Measurements from ENCODE around the gene RNLS. TPM values are rescaled to one million over a fixed set of nuclear protein-coding genes. Genes with fewer than 3 reads are reported as not detected.

Gene RNLS
- total and polyA plus RNA-seq, 2 of the 4 experiments (the other 2 are of a cell fraction): 4.5 to 7.0 TPM

GRCh38 chr10:88450201-88450600 lies 132.9 kb downstream of the RNLS start:
- ATAC-seq (ENCODE audit: low read depth) (no peak), DNase-seq (no peak)
- Histone ChIP-seq H3K27me3 (ENCODE audit: control insufficient read depth, insufficient read depth, low read length) (peaks cover 9% of the 10 kb centered on the region), H2AK9ac (replicated peaks; ENCODE audit: low read depth, low read length, poor library complexity) (no peak overlapping the region), H3K18ac (ENCODE audit: low read depth, low read length) (no peak overlapping the region), H3K4me3 (ENCODE audit: insufficient read depth, low read depth, low read length) (no peak overlapping the region), H2BK20ac (ENCODE audit: low read depth, low read length) (no peak overlapping the region), H2AFZ (replicated peaks; ENCODE audit: low read length, poor library complexity) (no peak overlapping the region), H4K20me1 (ENCODE audit: insufficient read depth, low read length) (no peaks in the 10 kb centered on the region), H3K4ac (ENCODE audit: low read depth, low read length) (no peak overlapping the region), H4K5ac (ENCODE audit: low read depth, low read length) (no peak overlapping the region), H2BK120ac (ENCODE audit: low read depth, low read length) (no peak overlapping the region), H3K23ac (ENCODE audit: low read depth, low read length) (no peak overlapping the region), H4K8ac (ENCODE audit: low read depth in 2 of 2, low read length in 2 of 2) (no peak overlapping the region), H3K14ac (replicated peaks; ENCODE audit: low read depth, low read length) (no peak overlapping the region), H2BK5ac (ENCODE audit: low read depth, low read length, poor library complexity, severe bottlenecking) (no peak overlapping the region), H3K79me1 (ENCODE audit: low read depth in 1 of 2, low read length in 2 of 2) (no peaks in the 10 kb centered on the region), H3K4me1 (ENCODE audit: control insufficient read depth, insufficient read depth, low read length) (no peaks in the 10 kb centered on the region), H3K56ac (ENCODE audit: extremely low read depth, insufficient read depth, low read length) (no peak overlapping the region), H2AK5ac (ENCODE audit: low read depth, low read length) (no peak overlapping the region), H3K27ac (ENCODE audit: insufficient read depth, low read length) (no peak overlapping the region), H3K9ac (ENCODE audit: low read depth, low read length) (no peak overlapping the region), H3K4me2 (ENCODE audit: low read depth, low read length) (no peak overlapping the region), H3K9me3 (ENCODE audit: control insufficient read depth, insufficient read depth, low read length) (no peaks in the 10 kb centered on the region), H2BK15ac (ENCODE audit: low read depth, low read length) (no peak overlapping the region), H3K36me3 (ENCODE audit: control insufficient read depth, insufficient read depth, low read length) (no peaks in the 10 kb centered on the region), H3K9me1 (ENCODE audit: insufficient read depth, low read length) (no peaks in the 10 kb centered on the region), H4K91ac (ENCODE audit: insufficient read depth, low read depth, low read length) (no peak overlapping the region)
- no TSS peak for BruUV-seq (replicated peaks)
- intact Hi-C loops (cut with micrococcal nuclease): no loop called here
- POLR2A ChIA-PET (ENCODE audit: unreplicated experiment): no interaction called here
- CTCF ChIA-PET: interaction anchor here (0.6 kb wide), 1 partner anchor 1643 kb away, joined by 3 read pairs; no protein-coding TSS in a partner anchor
- TF ChIP-seq MXI1 (IDR thresholded peaks at IDR 0.05; ENCODE audit: borderline replicate concordance, low read depth, low read length): no peak
- no peak for TF ChIP-seq MAFK (IDR thresholded peaks at IDR 0.05; ENCODE audit: low read depth, low read length)
- TF ChIP-seq, protein P1, sequence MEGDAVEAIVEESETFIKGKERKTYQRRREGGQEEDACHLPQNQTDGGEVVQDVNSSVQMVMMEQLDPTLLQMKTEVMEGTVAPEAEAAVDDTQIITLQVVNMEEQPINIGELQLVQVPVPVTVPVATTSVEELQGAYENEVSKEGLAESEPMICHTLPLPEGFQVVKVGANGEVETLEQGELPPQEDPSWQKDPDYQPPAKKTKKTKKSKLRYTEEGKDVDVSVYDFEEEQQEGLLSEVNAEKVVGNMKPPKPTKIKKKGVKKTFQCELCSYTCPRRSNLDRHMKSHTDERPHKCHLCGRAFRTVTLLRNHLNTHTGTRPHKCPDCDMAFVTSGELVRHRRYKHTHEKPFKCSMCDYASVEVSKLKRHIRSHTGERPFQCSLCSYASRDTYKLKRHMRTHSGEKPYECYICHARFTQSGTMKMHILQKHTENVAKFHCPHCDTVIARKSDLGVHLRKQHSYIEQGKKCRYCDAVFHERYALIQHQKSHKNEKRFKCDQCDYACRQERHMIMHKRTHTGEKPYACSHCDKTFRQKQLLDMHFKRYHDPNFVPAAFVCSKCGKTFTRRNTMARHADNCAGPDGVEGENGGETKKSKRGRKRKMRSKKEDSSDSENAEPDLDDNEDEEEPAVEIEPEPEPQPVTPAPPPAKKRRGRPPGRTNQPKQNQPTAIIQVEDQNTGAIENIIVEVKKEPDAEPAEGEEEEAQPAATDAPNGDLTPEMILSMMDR (conservative IDR thresholded peaks at IDR 0.05; ENCODE audit: low read depth, low read length): no peak
- TF ChIP-seq FOS (IDR thresholded peaks at IDR 0.05; ENCODE audit: low read depth, low read length): no peak
- no peak for TF ChIP-seq RCOR1 (IDR thresholded peaks at IDR 0.05; ENCODE audit: insufficient replicate concordance, low read length)
- TF ChIP-seq NFE2L2 (IDR thresholded peaks at IDR 0.05; ENCODE audit: low read depth, low read length): no peak
- TF ChIP-seq MAZ (IDR thresholded peaks at IDR 0.05; ENCODE audit: borderline replicate concordance, low read depth, low read length): no peak
- no peak for TF ChIP-seq RAD21 (IDR thresholded peaks at IDR 0.05; ENCODE audit: low read length)
- no peak for TF ChIP-seq SMC3 (IDR thresholded peaks at IDR 0.05; ENCODE audit: low read depth, low read length)
- no peak for TF ChIP-seq CHD1 (IDR thresholded peaks at IDR 0.05; ENCODE audit: low read depth, low read length)
- no peak for TF ChIP-seq RFX5 (IDR thresholded peaks at IDR 0.05; ENCODE audit: low read depth, low read length)
- no peak for TF ChIP-seq POLR2A (IDR thresholded peaks at IDR 0.05; ENCODE audit: low read depth, low read length)
- no peak for TF ChIP-seq BHLHE40 (IDR thresholded peaks at IDR 0.05; ENCODE audit: low read depth, low read length)
- TF ChIP-seq ELK1 (IDR thresholded peaks at IDR 0.05; ENCODE audit: borderline replicate concordance, low read depth, low read length): no peak
- TF ChIP-seq, protein P2, sequence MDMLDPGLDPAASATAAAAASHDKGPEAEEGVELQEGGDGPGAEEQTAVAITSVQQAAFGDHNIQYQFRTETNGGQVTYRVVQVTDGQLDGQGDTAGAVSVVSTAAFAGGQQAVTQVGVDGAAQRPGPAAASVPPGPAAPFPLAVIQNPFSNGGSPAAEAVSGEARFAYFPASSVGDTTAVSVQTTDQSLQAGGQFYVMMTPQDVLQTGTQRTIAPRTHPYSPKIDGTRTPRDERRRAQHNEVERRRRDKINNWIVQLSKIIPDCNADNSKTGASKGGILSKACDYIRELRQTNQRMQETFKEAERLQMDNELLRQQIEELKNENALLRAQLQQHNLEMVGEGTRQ (IDR thresholded peaks at IDR 0.05; ENCODE audit: low read depth, low read length): no peak
- TF ChIP-seq CEBPB (IDR thresholded peaks at IDR 0.05; ENCODE audit: low read depth, low read length): no peak
- dilution Hi-C loops (cut with HindIII; ENCODE audit: low sequenced_read_pairs, unreplicated experiment): no loop called here
- WGBS, 2 experiments (ENCODE audit: extremely low coverage in 2 of 2, insufficient read length in 1 of 2): no CpG with 5 or more reads among the region's 1 CpG
- in situ Hi-C loops (cut with MboI; ENCODE audit: low sequenced_read_pairs): no loop called here

Measured in IMR-90 (cell line).